Naive thymus-derived CD4-positive, alpha-beta T cell (primary cell): Measurements from ENCODE around the gene IL36RN. TPM values are rescaled to one million over a fixed set of nuclear protein-coding genes. Genes with fewer than 3 reads are reported as not detected.
A peak's percentile ranks its signal among the peaks of the same experiment; 100 is the strongest.

Experiments
- ATAC-seq: fragments of 150-1000 bp; cut with Tn5 transposase; 2 replicates; pipeline ENCODE4 v1.10.0; 2021; ENCODE audit warnings: mild to moderate bottlenecking, moderate library complexity
- CTCF ChIA-PET: fragments of 350-600 bp; sonication (Branson Sonifier 250); formaldehyde crosslinking; loops from one replicate; lab custom pipeline; 2021; ENCODE audit warnings: antibody characterized with exemption; lab: Charles Lee
- POLR2A ChIA-PET: fragments of 350-600 bp; sonication (Branson Sonifier 250); formaldehyde crosslinking; loops from one replicate; lab custom pipeline; 2021; ENCODE audit warnings: antibody characterized with exemption, inconsistent platforms; lab: Charles Lee
- DNase-seq, 9 donors: peaks; one replicate each; pipeline versions ENCODE4 v3.0.0 to v3.0.0-alpha.2; 2020 to 2022; ENCODE audit warnings: mixed read lengths in 1 of 9
- H3K27ac ChIP-seq: one replicate; pipeline ENCODE4 v1.7.0; 2013; ENCODE audit warnings: mild to moderate bottlenecking, low read depth, low read length, moderate library complexity
- H3K27me3 ChIP-seq, 2 donors: one replicate each; pipeline ENCODE4 v1.7.0; 2013; ENCODE audit warnings: low read length in 2 of 2, mild to moderate bottlenecking in 2 of 2, moderate library complexity in 2 of 2; ENCODE audit not compliant: control insufficient read depth in 2 of 2, insufficient read depth in 2 of 2
- H3K36me3 ChIP-seq, 3 experiments: 1 replicate in 2 of 3; 2 replicates in 1 of 3; pipeline ENCODE4 v1.7.0; 2013; ENCODE audit warnings: low read length in 3 of 3, mild to moderate bottlenecking in 3 of 3, moderate library complexity in 1 of 3; ENCODE audit not compliant: insufficient read depth in 3 of 3, control insufficient read depth in 2 of 3
- H3K4me1 ChIP-seq, 2 donors: one replicate each; pipeline ENCODE4 v1.7.0; 2013; ENCODE audit warnings: low read length in 2 of 2, mild to moderate bottlenecking in 2 of 2, moderate library complexity in 1 of 2; ENCODE audit not compliant: control insufficient read depth in 2 of 2, insufficient read depth in 2 of 2
- H3K4me3 ChIP-seq: 2 replicates; pipeline ENCODE4 v1.7.0; 2013; ENCODE audit warnings: mild to moderate bottlenecking, low read length
- H3K9me3 ChIP-seq, 3 experiments: 1 replicate in 2 of 3; 2 replicates in 1 of 3; pipeline ENCODE4 v1.7.0; 2013; ENCODE audit warnings: low read length in 3 of 3; ENCODE audit not compliant: control insufficient read depth in 2 of 3
- H3K27ac Mint-ChIP-seq, 9 donors: one replicate each; pipeline ENCODE4 v1.8.0; 2020 to 2022; ENCODE audit warnings: mixed read lengths in 9 of 9, mild to moderate bottlenecking in 8 of 9, moderate library complexity in 5 of 9, inconsistent platforms in 2 of 9
- H3K27me3 Mint-ChIP-seq, 5 donors: one replicate each; pipeline ENCODE4 v1.8.0; 2021 to 2022; ENCODE audit warnings: mixed read lengths in 5 of 5, mild to moderate bottlenecking in 1 of 5
- H3K36me3 Mint-ChIP-seq, 5 donors: one replicate each; pipeline ENCODE4 v1.8.0; 2020 to 2022; ENCODE audit warnings: mixed read lengths in 5 of 5, mild to moderate bottlenecking in 3 of 5, inconsistent platforms in 1 of 5
- H3K4me1 Mint-ChIP-seq, 7 donors: one replicate each; pipeline ENCODE4 v1.8.0; 2020 to 2022; ENCODE audit warnings: mixed read lengths in 7 of 7, mild to moderate bottlenecking in 3 of 7, inconsistent platforms in 1 of 7
- H3K4me3 Mint-ChIP-seq, 10 donors: one replicate each; pipeline ENCODE4 v1.8.0; 2020 to 2022; ENCODE audit warnings: mild to moderate bottlenecking in 10 of 10, mixed read lengths in 10 of 10, moderate library complexity in 6 of 10, inconsistent platforms in 2 of 10
- H3K9me3 Mint-ChIP-seq, 11 donors: one replicate each; pipeline ENCODE4 v1.8.0; 2020 to 2022; ENCODE audit warnings: mixed read lengths in 11 of 11, mild to moderate bottlenecking in 4 of 11, inconsistent platforms in 1 of 11, moderate library complexity in 1 of 11
- intact Hi-C, 2 donors: fragments of 100-400 bp; cut with micrococcal nuclease; formaldehyde crosslinking; loops; one replicate each; pipeline ENCODE4 v1.15.1; 2023
- polyA plus RNA-seq, 2 donors: library from polyadenylated mRNA; unstranded; fragments of 300-500 nt; fragmentation: Illumina TruSeq; gene quantifications; one replicate each; pipeline ENCODE4 v1.2.3, GENCODE V29; 2021
- total RNA-seq, 6 experiments: library from RNA in 5 of 6; stranded (reverse) in 5 of 6; gene quantifications; 1 replicate in 5 of 6; 2 replicates in 1 of 6; pipeline ENCODE4 v1.2.3 and lab custom pipeline; 2021 to 2026

IL36RN gene
- total and polyA plus RNA-seq, 7 experiments from 2014 or later = 0.07 TPM; not detected in 6

- peak; percentile 22 for ATAC-seq
- POLR2A ChIA-PET = no interaction called here
- Mint-ChIP-seq H3K27ac (no peak overlapping the region), H3K27me3 (peaks cover 0 to 11% (median 0%) of the 10 kb centered on the region in 5 donors), H3K9me3 (peaks cover 0 to 13% (median 7%) of the 10 kb centered on the region in 11 donors), H3K36me3 (peaks cover 0 to 5% (median 3%) of the 10 kb centered on the region in 5 donors), H3K4me1 (no peaks in the 10 kb centered on the region), H3K4me3 (no peak overlapping the region)
- H3K9me3 ChIP-seq = peaks cover 0 to 4% (median 0%) of the 10 kb centered on the region in 3 experiments
- DNase-seq = no peak
- no peaks in the 10 kb centered on the region for H3K36me3 ChIP-seq
- intact Hi-C loops = no loop called here
- no peak overlapping the region for H3K4me3 ChIP-seq
- no peaks in the 10 kb centered on the region for H3K27me3 ChIP-seq
- no peak overlapping the region for H3K27ac ChIP-seq
- no peaks in the 10 kb centered on the region for H3K4me1 ChIP-seq
- CTCF ChIA-PET = no interaction called here
These were observed 1.4 kb downstream of the IL36RN start for GRCh38 chr2:113060396-113060795.

GRCh38 chr2:113060796-113061195 lies 1.8 kb downstream of the IL36RN start:
- POLR2A ChIA-PET = no interaction called here
- peaks cover 0 to 11% (median 0%) of the 10 kb centered on the region in 5 donors for H3K27me3 Mint-ChIP-seq
- no peaks in the 10 kb centered on the region for H3K4me1 Mint-ChIP-seq
- H3K36me3 Mint-ChIP-seq = peaks cover 0 to 5% (median 1%) of the 10 kb centered on the region in 5 donors
- intact Hi-C loops = no loop called here
- peaks cover 0 to 11% (median 3%) of the 10 kb centered on the region in 11 donors for H3K9me3 Mint-ChIP-seq
- CTCF ChIA-PET = no interaction called here
- H3K27ac Mint-ChIP-seq = no peak overlapping the region
- Histone ChIP-seq H3K9me3 (peaks cover 0 to under 1% (median 0%) of the 10 kb centered on the region in 3 experiments), H3K36me3 (no peaks in the 10 kb centered on the region), H3K27me3 (no peaks in the 10 kb centered on the region), H3K27ac (no peak overlapping the region), H3K4me1 (no peaks in the 10 kb centered on the region), H3K4me3 (no peak overlapping the region)
- no peak overlapping the region for H3K4me3 Mint-ChIP-seq
- ATAC-seq (no peak), DNase-seq (no peak)

- CTCF ChIA-PET = no interaction called here
- H3K9me3 ChIP-seq = no peaks in the 10 kb centered on the region
- H3K4me3 ChIP-seq = no peak overlapping the region
- H3K36me3 ChIP-seq = no peaks in the 10 kb centered on the region
- Mint-ChIP-seq H3K36me3 (peaks cover 0 to 5% (median 0%) of the 10 kb centered on the region in 5 donors), H3K4me3 (no peak overlapping the region), H3K4me1 (no peaks in the 10 kb centered on the region), H3K9me3 (peaks cover 0 to 6% (median under 1%) of the 10 kb centered on the region in 11 donors), H3K27me3 (peaks cover 0 to 11% (median 0%) of the 10 kb centered on the region in 5 donors), H3K27ac (peak overlapping the region in 1 of 9 donors; percentile 44)
- no peaks in the 10 kb centered on the region for H3K4me1 ChIP-seq
- intact Hi-C loops = no loop called here
- ATAC-seq (no peak), DNase-seq (no peak)
- no peaks in the 10 kb centered on the region for H3K27me3 ChIP-seq
- no peak overlapping the region for H3K27ac ChIP-seq
- POLR2A ChIA-PET = no interaction called here
These were observed 2.2 kb downstream of the IL36RN start for GRCh38 chr2:113061241-113061640.

DNA sequence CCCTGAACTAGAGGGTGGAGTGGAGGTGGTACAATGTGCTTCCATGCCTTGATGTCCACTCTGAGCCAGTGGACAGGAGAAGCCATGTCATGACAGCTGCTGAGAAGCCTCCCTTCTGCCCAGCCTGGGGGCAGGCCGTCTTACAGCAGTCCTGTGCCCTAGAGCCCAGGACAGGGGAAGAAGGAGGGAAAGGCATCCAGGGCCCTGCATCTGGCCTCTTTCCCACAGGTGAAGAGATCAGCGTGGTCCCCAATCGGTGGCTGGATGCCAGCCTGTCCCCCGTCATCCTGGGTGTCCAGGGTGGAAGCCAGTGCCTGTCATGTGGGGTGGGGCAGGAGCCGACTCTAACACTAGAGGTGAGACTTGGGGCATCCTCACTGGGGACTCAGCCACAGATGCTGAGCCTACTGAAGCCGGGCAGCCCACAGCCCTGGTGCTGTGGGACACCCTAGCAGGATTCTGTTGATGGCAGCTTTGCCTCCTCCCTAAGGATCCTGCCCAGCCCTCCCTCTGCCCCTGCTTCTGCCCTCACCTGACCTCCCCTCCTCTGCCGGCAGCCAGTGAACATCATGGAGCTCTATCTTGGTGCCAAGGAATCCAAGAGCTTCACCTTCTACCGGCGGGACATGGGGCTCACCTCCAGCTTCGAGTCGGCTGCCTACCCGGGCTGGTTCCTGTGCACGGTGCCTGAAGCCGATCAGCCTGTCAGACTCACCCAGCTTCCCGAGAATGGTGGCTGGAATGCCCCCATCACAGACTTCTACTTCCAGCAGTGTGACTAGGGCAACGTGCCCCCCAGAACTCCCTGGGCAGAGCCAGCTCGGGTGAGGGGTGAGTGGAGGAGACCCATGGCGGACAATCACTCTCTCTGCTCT lies 3.1 kb downstream of the IL36RN start:
- Histone ChIP-seq H3K4me1 (no peaks in the 10 kb centered on the region), H3K4me3 (no peak overlapping the region), H3K27ac (no peak overlapping the region), H3K27me3 (no peaks in the 10 kb centered on the region), H3K9me3 (no peaks in the 10 kb centered on the region), H3K36me3 (no peaks in the 10 kb centered on the region)
- peaks cover 0 to 2% (median 0%) of the 10 kb centered on the region in 7 donors for H3K4me1 Mint-ChIP-seq
- peaks cover 0 to 5% (median 2%) of the 10 kb centered on the region in 5 donors for H3K36me3 Mint-ChIP-seq
- intact Hi-C loops = no loop called here
- H3K27me3 Mint-ChIP-seq = peaks cover 0 to 14% (median 0%) of the 10 kb centered on the region in 5 donors
- CTCF ChIA-PET = no interaction called here
- no peak overlapping the region for H3K4me3 Mint-ChIP-seq
- DNase-seq (no peak), ATAC-seq (no peak)
- peak overlapping the region in 1 of 9 donors; percentile 44 for H3K27ac Mint-ChIP-seq
- peaks cover 0 to 5% (median 0%) of the 10 kb centered on the region in 11 donors for H3K9me3 Mint-ChIP-seq
- POLR2A ChIA-PET = no interaction called here

DNA sequence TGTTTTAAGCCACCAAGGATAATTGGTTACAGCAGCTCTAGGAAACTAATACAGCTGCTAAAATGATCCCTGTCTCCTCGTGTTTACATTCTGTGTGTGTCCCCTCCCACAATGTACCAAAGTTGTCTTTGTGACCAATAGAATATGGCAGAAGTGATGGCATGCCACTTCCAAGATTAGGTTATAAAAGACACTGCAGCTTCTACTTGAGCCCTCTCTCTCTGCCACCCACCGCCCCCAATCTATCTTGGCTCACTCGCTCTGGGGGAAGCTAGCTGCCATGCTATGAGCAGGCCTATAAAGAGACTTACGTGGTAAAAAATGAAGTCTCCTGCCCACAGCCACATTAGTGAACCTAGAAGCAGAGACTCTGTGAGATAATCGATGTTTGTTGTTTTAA lies 5.3 kb downstream of the IL36RN start:
- Mint-ChIP-seq H3K4me3 (no peak overlapping the region), H3K27ac (no peak overlapping the region), H3K4me1 (peaks cover 0 to 2% (median 0%) of the 10 kb centered on the region in 7 donors), H3K9me3 (peaks cover 0 to 7% (median 0%) of the 10 kb centered on the region in 11 donors), H3K36me3 (peaks cover 0 to 5% (median 3%) of the 10 kb centered on the region in 5 donors), H3K27me3 (peaks cover 0 to 24% (median 0%) of the 10 kb centered on the region in 5 donors)
- H3K4me1 ChIP-seq = no peaks in the 10 kb centered on the region
- ChIA-PET POLR2A (no interaction called here), CTCF (no interaction called here)
- intact Hi-C loops = no loop called here
- H3K27ac ChIP-seq = no peak overlapping the region
- H3K27me3 ChIP-seq = no peaks in the 10 kb centered on the region
- no peaks in the 10 kb centered on the region for H3K36me3 ChIP-seq
- DNase-seq (no peak), ATAC-seq (no peak)
- no peak overlapping the region for H3K4me3 ChIP-seq
- no peaks in the 10 kb centered on the region for H3K9me3 ChIP-seq

DNA sequence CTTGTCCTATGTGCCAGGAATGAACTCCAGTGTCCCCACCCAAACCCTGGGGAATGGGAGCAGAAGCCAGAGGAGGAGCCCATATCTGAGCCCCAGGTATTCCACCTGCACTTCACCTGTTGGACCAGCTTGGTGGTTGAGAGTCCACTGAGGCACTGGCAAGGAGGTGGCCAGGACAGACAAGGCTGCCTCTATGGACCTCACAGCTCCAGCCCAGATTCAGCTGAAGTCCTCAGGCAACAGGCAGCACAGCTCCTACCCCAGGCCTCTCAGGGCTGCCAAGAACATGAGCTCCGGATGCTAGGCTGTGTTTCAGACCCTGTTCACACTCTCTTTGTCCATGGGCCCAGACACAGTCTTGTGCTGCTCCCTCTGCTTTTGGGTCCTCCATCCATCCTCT lies 5.9 kb downstream of the IL36RN start:
- DNase-seq (no peak), ATAC-seq (no peak)
- H3K9me3 ChIP-seq = no peaks in the 10 kb centered on the region
- H3K27ac Mint-ChIP-seq = no peak overlapping the region
- no peak overlapping the region for H3K4me3 ChIP-seq
- CTCF ChIA-PET = no interaction called here
- H3K27me3 ChIP-seq = no peaks in the 10 kb centered on the region
- no peaks in the 10 kb centered on the region for H3K4me1 ChIP-seq
- H3K36me3 Mint-ChIP-seq = peaks cover 0 to 5% (median 3%) of the 10 kb centered on the region in 5 donors
- H3K4me3 Mint-ChIP-seq = no peak overlapping the region
- POLR2A ChIA-PET = no interaction called here
- H3K9me3 Mint-ChIP-seq = peaks cover 0 to 7% (median 0%) of the 10 kb centered on the region in 11 donors
- H3K27me3 Mint-ChIP-seq = peaks cover 0 to 27% (median 0%) of the 10 kb centered on the region in 5 donors
- no peak overlapping the region for H3K27ac ChIP-seq
- intact Hi-C loops = no loop called here
- H3K36me3 ChIP-seq = no peaks in the 10 kb centered on the region
- peaks cover 0 to 2% (median 0%) of the 10 kb centered on the region in 7 donors for H3K4me1 Mint-ChIP-seq
